SK-N-SH (cell line): ENCODE measurements around the gene WWTR1. TPM values are rescaled to one million over a fixed set of nuclear protein-coding genes. Genes with fewer than 3 reads are reported as not detected.

Experiments
- CTCF ChIA-PET: fragments of 300-600, 350-600 bp; formaldehyde crosslinking; extraction: SDS; loops from one replicate; lab custom pipeline; 2021; lab: Yijun Ruan, JAX
- POLR2A ChIA-PET: fragments of 350-600 bp; sonication (Branson Sonifier 250); formaldehyde crosslinking; extraction: SDS; loops from one replicate; lab custom pipeline; 2020; ENCODE audit warnings: antibody characterized with exemption, inconsistent platforms; lab: Yijun Ruan, JAX
- DNase-seq: peaks from one replicate; pipeline ENCODE4 v3.0.0; 2012
- H2AFZ ChIP-seq: fragments of 200-600 bp; sonication (generic); 2 replicates; pipeline ENCODE4 v1.8.1; 2016; ENCODE audit warnings: antibody characterized with exemption, mild to moderate bottlenecking, low read depth
- H3F3A ChIP-seq: fragments of 200-600 bp; sonication (generic); replicated peaks from 2 replicates; pipeline ENCODE3; 2016; ENCODE audit warnings: antibody characterized with exemption, mild to moderate bottlenecking; ENCODE audit not compliant: insufficient read depth
- H3K27ac ChIP-seq, 2 experiments: fragments of 200-500 bp in 1 of 2; fragments of 200-600 bp in 1 of 2; sonication (Bioruptor generic) in 1 of 2; sonication (generic), shearing (Covaris generic) in 1 of 2; 2 replicates each; pipeline versions ENCODE4 v1.5.1 to v1.6.1; 2014 to 2016; ENCODE audit warnings: low read depth in 2 of 2, inconsistent platforms in 1 of 2, low read length in 1 of 2, mild to moderate bottlenecking in 1 of 2, mixed read lengths in 1 of 2
- H3K27me3 ChIP-seq: fragments of 200-600 bp; sonication (generic), shearing (Covaris generic); 2 replicates; pipeline ENCODE4 v1.6.1; 2016; ENCODE audit warnings: mixed run types; ENCODE audit not compliant: insufficient read depth
- H3K36me3 ChIP-seq, 2 experiments: fragments of 200-500 bp in 1 of 2; fragments of 200-600 bp in 1 of 2; sonication (Bioruptor generic) in 1 of 2; sonication (generic) in 1 of 2; replicated peaks in 1 of 2; 2 replicates each; pipeline versions ENCODE3 to v1.5.1; 2014 to 2016; ENCODE audit warnings: low read length in 1 of 2, mild to moderate bottlenecking in 1 of 2; ENCODE audit not compliant: insufficient read depth in 2 of 2, control insufficient read depth in 1 of 2
- H3K4me1 ChIP-seq, 2 experiments: fragments of 200-500 bp in 1 of 2; fragments of 200-600 bp in 1 of 2; sonication (Bioruptor generic) in 1 of 2; sonication (generic), shearing (Covaris generic) in 1 of 2; 2 replicates each; pipeline versions ENCODE4 v1.5.1 to v1.6.1; 2014 to 2016; ENCODE audit warnings: low read depth in 1 of 2, low read length in 1 of 2, mixed run types in 1 of 2; ENCODE audit not compliant: insufficient read depth in 2 of 2, control insufficient read depth in 1 of 2
- H3K4me2 ChIP-seq: fragments of 200-600 bp; sonication (generic), shearing (Covaris generic); 2 replicates; pipeline ENCODE4 v1.6.1; 2017; ENCODE audit warnings: mixed run types
- H3K4me3 ChIP-seq, 2 experiments: fragments of 200-500 bp in 1 of 2; fragments of 200-600 bp in 1 of 2; sonication (Bioruptor generic) in 1 of 2; sonication (generic), shearing (Covaris generic) in 1 of 2; 2 replicates each; pipeline versions ENCODE4 v1.5.1 to v1.8.1; 2014 to 2016; ENCODE audit warnings: low read depth in 2 of 2, inconsistent platforms in 1 of 2, low read length in 1 of 2, mild to moderate bottlenecking in 1 of 2, mixed read lengths in 1 of 2, moderate library complexity in 1 of 2
- H3K79me2 ChIP-seq: fragments of 200-600 bp; sonication (generic); 2 replicates; pipeline ENCODE4 v1.8.1; 2017; ENCODE audit warnings: mild to moderate bottlenecking; ENCODE audit not compliant: insufficient read depth
- H3K9ac ChIP-seq: fragments of 200-600 bp; sonication (generic); 2 replicates; pipeline ENCODE4 v1.6.1; 2017; ENCODE audit warnings: mixed run types
- H3K9me2 ChIP-seq: fragments of 200-600 bp; sonication (generic); 2 replicates; pipeline ENCODE4 v1.6.1; 2017; ENCODE audit warnings: mixed run types
- H3K9me3 ChIP-seq: fragments of 200-600 bp; sonication (generic); 2 replicates; pipeline ENCODE4 v1.6.1; 2017; ENCODE audit warnings: mixed run types, mild to moderate bottlenecking, moderate library complexity
- H4K20me1 ChIP-seq: fragments of 200-600 bp; sonication (generic); 2 replicates; pipeline ENCODE4 v1.6.1; 2017; ENCODE audit warnings: mild to moderate bottlenecking, mixed run types; ENCODE audit not compliant: insufficient read depth
- ELF1 ChIP-seq: IDR thresholded peaks from 2 replicates; pipeline ENCODE4 v1.4.0; 2012
- EZH2phosphoT487 ChIP-seq: fragments of 200-600 bp; sonication (generic); IDR thresholded peaks from 2 replicates; pipeline ENCODE4 v1.6.1; 2017; ENCODE audit warnings: low read depth, mixed run types, mild to moderate bottlenecking, antibody characterized with exemption, moderate library complexity, borderline replicate concordance
- FOSL2 ChIP-seq: IDR thresholded peaks from 2 replicates; pipeline ENCODE4 v1.4.0; 2012; ENCODE audit warnings: low read depth, mild to moderate bottlenecking, moderate library complexity, borderline replicate concordance
- FOXJ3 ChIP-seq: sonication (generic); formaldehyde crosslinking; IDR thresholded peaks from 2 replicates; pipeline ENCODE4 v1.5.1; 2020; ENCODE audit warnings: mild to moderate bottlenecking, missing genetic modification reagents
- GABPA ChIP-seq: IDR thresholded peaks from 2 replicates; pipeline ENCODE4 v1.4.0; 2012; ENCODE audit warnings: low read depth, mild to moderate bottlenecking
- MXI1 ChIP-seq: IDR thresholded peaks from 2 replicates; pipeline ENCODE4 v1.6.1; 2012; ENCODE audit warnings: mild to moderate bottlenecking, low read depth, low read length, improper control_type of control experiment
- NRF1 ChIP-seq: IDR thresholded peaks from 2 replicates; pipeline ENCODE4 v1.6.1; 2012; ENCODE audit warnings: low read depth, mild to moderate bottlenecking, low read length
- POLR2AphosphoS5 ChIP-seq: IDR thresholded peaks from 2 replicates; pipeline ENCODE4 v1.6.1; 2012; ENCODE audit warnings: low read depth, low read length
- RAD21 ChIP-seq: IDR thresholded peaks from 2 replicates; pipeline ENCODE4 v1.6.1; 2012; ENCODE audit warnings: mild to moderate bottlenecking, low read length
- RFX5 ChIP-seq: IDR thresholded peaks from 2 replicates; pipeline ENCODE4 v1.6.1; 2012; ENCODE audit warnings: mild to moderate bottlenecking, improper control_type of control experiment, low read length
- RXRA ChIP-seq: IDR thresholded peaks from 2 replicates; pipeline ENCODE4 v1.4.0; 2012; ENCODE audit warnings: low read depth, mild to moderate bottlenecking, borderline replicate concordance
- TCF12 ChIP-seq: IDR thresholded peaks from 2 replicates; pipeline ENCODE4 v1.4.0; 2012
- TEAD4 ChIP-seq: IDR thresholded peaks from 2 replicates; pipeline ENCODE4 v1.4.0; 2012; ENCODE audit warnings: mild to moderate bottlenecking, borderline replicate concordance; ENCODE audit not compliant: insufficient read depth
- YY1 ChIP-seq: IDR thresholded peaks from 2 replicates; pipeline ENCODE4 v1.4.0; 2012; ENCODE audit warnings: low read depth, mild to moderate bottlenecking
- WGBS: methylation state at CpG from one replicate; pipeline ENCODE4 v1.1.6; 2017; ENCODE audit warnings: low lambda C conversion rate; 5-methylcytosine and 5-hydroxymethylcytosine counted together
- polyA plus RNA-seq, 3 experiments: library from polyadenylated mRNA; depleted of rRNA; stranded (reverse); fragments of >200 nt; gene quantifications; 2 replicates each; pipeline ENCODE4 v1.2.3, GENCODE V29; 2012
- TF ChIP-seq, protein P1 (sequence below): IDR thresholded peaks from 2 replicates; pipeline ENCODE4 v1.4.0; 2012; ENCODE audit warnings: low read depth
- TF ChIP-seq, protein P2 (sequence below): fragments of 200-600 bp; sonication (generic); IDR thresholded peaks from 2 replicates; pipeline ENCODE4 v1.6.1; 2017; ENCODE audit warnings: antibody characterized with exemption, mild to moderate bottlenecking, moderate library complexity
- TF ChIP-seq, protein P3 (sequence below): IDR thresholded peaks from 2 replicates; pipeline ENCODE4 v1.4.0; 2012; ENCODE audit warnings: low read depth, borderline replicate concordance
- TF ChIP-seq, protein P4 (sequence below): fragments of 150-350 bp; IDR thresholded peaks from 2 replicates; pipeline ENCODE4 v1.6.1; 2016; ENCODE audit warnings: mild to moderate bottlenecking, low read depth, low read length
- TF ChIP-seq, protein P5 (sequence below): IDR thresholded peaks from 2 replicates; pipeline ENCODE4; 2012

The WWTR1 gene
- polyA plus RNA-seq, 1 of the 3 experiments (the other 2 are of a cell fraction): 60.6 TPM

DNA sequence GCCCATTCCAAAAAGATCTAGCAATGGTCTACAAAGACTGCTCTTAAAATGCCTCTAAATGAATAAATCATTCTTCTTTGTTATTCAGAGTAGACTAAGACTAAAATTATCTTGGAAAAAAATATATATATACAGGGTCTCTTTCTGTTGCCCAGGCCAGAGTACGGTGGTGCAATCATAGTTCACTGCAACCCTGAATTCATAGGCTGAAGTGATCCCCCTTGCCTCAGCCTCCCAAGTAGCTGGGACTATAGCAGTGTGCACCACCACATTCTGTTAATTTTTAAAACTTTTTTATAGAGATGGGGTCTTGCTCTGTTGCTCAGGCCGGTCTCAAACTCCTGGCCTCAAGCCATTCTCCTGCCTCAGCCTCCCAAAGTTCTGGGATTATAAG lies 18.7 kb downstream of the WWTR1 start:
- ChIA-PET POLR2A (no interaction called here), CTCF (no interaction called here)
- TF ChIP-seq GABPA (no peak), RAD21 (no peak), NRF1 (no peak), RFX5 (no peak), TCF12 (no peak), FOSL2 (no peak), RXRA (no peak), YY1 (no peak), MXI1 (no peak), TEAD4 (no peak), ELF1 (no peak), FOXJ3 (CRISPR knock-in tag) (no peak), EZH2phosphoT487 (no peak), POLR2AphosphoS5 (no peak)
- TF ChIP-seq, protein P1, sequence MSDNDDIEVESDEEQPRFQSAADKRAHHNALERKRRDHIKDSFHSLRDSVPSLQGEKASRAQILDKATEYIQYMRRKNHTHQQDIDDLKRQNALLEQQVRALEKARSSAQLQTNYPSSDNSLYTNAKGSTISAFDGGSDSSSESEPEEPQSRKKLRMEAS: no peak
- TF ChIP-seq, protein P2, sequence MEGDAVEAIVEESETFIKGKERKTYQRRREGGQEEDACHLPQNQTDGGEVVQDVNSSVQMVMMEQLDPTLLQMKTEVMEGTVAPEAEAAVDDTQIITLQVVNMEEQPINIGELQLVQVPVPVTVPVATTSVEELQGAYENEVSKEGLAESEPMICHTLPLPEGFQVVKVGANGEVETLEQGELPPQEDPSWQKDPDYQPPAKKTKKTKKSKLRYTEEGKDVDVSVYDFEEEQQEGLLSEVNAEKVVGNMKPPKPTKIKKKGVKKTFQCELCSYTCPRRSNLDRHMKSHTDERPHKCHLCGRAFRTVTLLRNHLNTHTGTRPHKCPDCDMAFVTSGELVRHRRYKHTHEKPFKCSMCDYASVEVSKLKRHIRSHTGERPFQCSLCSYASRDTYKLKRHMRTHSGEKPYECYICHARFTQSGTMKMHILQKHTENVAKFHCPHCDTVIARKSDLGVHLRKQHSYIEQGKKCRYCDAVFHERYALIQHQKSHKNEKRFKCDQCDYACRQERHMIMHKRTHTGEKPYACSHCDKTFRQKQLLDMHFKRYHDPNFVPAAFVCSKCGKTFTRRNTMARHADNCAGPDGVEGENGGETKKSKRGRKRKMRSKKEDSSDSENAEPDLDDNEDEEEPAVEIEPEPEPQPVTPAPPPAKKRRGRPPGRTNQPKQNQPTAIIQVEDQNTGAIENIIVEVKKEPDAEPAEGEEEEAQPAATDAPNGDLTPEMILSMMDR: no peak
- TF ChIP-seq, protein P3, sequence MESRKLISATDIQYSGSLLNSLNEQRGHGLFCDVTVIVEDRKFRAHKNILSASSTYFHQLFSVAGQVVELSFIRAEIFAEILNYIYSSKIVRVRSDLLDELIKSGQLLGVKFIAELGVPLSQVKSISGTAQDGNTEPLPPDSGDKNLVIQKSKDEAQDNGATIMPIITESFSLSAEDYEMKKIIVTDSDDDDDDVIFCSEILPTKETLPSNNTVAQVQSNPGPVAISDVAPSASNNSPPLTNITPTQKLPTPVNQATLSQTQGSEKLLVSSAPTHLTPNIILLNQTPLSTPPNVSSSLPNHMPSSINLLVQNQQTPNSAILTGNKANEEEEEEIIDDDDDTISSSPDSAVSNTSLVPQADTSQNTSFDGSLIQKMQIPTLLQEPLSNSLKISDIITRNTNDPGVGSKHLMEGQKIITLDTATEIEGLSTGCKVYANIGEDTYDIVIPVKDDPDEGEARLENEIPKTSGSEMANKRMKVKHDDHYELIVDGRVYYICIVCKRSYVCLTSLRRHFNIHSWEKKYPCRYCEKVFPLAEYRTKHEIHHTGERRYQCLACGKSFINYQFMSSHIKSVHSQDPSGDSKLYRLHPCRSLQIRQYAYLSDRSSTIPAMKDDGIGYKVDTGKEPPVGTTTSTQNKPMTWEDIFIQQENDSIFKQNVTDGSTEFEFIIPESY: no peak
- TF ChIP-seq, protein P4, sequence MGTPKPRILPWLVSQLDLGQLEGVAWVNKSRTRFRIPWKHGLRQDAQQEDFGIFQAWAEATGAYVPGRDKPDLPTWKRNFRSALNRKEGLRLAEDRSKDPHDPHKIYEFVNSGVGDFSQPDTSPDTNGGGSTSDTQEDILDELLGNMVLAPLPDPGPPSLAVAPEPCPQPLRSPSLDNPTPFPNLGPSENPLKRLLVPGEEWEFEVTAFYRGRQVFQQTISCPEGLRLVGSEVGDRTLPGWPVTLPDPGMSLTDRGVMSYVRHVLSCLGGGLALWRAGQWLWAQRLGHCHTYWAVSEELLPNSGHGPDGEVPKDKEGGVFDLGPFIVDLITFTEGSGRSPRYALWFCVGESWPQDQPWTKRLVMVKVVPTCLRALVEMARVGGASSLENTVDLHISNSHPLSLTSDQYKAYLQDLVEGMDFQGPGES: no peak
- TF ChIP-seq, protein P5, sequence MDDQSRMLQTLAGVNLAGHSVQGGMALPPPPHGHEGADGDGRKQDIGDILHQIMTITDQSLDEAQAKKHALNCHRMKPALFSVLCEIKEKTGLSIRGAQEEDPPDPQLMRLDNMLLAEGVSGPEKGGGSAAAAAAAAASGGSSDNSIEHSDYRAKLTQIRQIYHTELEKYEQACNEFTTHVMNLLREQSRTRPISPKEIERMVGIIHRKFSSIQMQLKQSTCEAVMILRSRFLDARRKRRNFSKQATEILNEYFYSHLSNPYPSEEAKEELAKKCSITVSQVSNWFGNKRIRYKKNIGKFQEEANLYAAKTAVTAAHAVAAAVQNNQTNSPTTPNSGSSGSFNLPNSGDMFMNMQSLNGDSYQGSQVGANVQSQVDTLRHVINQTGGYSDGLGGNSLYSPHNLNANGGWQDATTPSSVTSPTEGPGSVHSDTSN: no peak
- H3K4me1 ChIP-seq: peaks cover 0 to 36% of the 10 kb centered on the region in 2 experiments; a peak in 2 of 4 replicates
- H3K9ac ChIP-seq: peak overlapping the region; percentile 65; the same call in 1 of the 2 replicates
- H3K4me2 ChIP-seq: peak overlapping the region; percentile 91
- H3K36me3 ChIP-seq: peaks cover 5 to 12% of the 10 kb centered on the region in 2 experiments
- H3K9me2 ChIP-seq: no peaks in the 10 kb centered on the region
- peak overlapping the region; percentile 40 to 61; a peak in 3 of 4 replicates for H3K4me3 ChIP-seq
- no peak for DNase-seq
- H4K20me1 ChIP-seq: peaks cover 14% of the 10 kb centered on the region; the same call in 1 of the 2 replicates
- H3K9me3 ChIP-seq: no peaks in the 10 kb centered on the region
- peak overlapping the region; percentile 75 to 83; a peak in 3 of 4 replicates for H3K27ac ChIP-seq
- peaks cover 17% of the 10 kb centered on the region for H3F3A ChIP-seq
- peak overlapping the region; percentile 38; the same call in 1 of the 2 replicates for H2AFZ ChIP-seq
- H3K79me2 ChIP-seq: peaks cover 100% of the 10 kb centered on the region
- WGBS: 95% methylated on average over 2 of the region's 2 CpGs
- H3K27me3 ChIP-seq: no peaks in the 10 kb centered on the region
